ENCODE data around the gene ATG4D.
"Not testable (repeated sequence)": the region's sequence is repeated elsewhere in the genome, so short reads cannot be mapped to it uniquely, and the experiment has no call there.

Gene ATG4D

DNA sequence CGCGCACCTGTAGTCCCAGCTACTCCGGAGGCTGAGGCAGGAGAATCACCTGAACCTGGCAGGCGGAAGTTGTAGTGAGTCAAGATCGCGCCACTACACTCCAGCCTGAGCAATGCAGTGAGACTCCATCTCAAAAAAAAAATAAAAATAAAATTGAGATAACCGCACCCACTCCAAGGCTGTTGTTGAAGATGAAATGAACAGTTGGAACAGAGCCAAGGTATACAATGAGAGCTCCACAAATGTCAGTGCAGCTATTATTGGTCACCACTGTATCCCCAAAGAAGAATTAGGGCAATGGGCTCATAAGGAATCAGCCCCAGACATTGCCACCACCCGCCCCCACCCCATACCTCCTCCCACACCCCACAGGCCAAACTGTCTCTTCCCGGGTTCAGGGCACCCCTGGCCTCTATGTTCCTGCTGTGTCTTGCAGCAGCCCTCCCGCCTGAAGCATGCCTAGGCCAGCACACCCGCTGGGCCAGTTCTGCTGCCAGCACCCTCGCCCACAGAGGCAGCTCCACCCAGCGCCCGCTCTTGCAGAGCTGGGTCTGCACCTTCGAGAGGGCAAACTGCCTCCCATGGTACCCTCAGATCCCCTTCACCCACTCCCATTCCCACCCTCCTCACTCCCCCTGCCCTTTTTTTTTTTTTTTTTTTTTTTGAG lies 22.9 kb upstream of the ATG4D start:
- DNase-seq: no peak

GRCh38 chr19:10521461-10522171 lies 22.1 kb upstream of the ATG4D start:
- DNase-seq: no peak

GRCh38 chr19:10523135-10523636 lies 20.5 kb upstream of the ATG4D start:
- DNase-seq: peak; percentile 58

GRCh38 chr19:10525636-10526035 lies 18.1 kb upstream of the ATG4D start:
- DNase-seq: no peak

DNA sequence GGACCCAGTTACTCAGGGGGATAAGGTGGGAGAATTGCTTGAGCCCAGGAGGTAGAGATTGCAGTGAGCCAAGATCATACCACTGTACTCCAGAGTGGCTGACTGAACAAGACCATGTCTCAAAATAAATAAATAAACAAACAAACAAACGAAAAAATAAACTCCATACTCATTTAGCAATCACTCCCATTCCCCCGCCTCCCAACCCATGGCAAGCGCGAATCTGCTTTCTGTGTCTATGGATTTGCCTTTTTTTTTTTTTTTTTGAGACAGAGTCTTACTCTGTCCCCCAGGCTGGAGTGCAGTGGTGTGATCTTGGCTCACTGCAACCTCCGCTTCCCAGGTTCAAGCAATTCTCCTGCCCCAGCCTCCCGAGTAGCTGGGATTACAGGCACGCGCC lies 16.8 kb upstream of the ATG4D start:
- not testable (repeated sequence) for DNase-seq

- DNase-seq: no peak
These were observed 11.2 kb upstream of the ATG4D start for GRCh38 chr19:10532457-10532856.

- DNase-seq: no peak
These were observed 9.9 kb upstream of the ATG4D start for GRCh38 chr19:10533646-10534386.

DNA sequence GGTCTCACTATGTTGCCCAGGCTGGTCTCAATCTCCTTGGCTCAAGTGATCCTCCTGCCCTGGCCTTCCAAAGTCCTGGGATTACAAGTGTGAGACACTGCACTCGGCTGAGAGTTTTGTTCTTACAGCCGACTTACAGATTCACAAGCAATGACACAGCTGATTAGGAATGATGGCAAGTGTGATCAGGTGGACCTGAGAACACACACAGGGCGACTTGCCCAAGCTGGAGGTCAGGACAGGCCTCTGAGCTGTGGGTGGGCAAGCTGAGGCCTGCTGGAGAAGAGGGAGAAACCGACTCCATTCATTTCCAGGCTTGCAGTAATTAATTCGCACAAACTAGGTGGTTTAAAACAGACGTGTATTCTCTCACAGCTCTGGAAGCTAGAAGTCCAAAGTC lies 8.1 kb upstream of the ATG4D start:
- DNase-seq: no peak

GRCh38 chr19:10537668-10538067 lies 6.0 kb upstream of the ATG4D start:
- no peak for DNase-seq

DNA sequence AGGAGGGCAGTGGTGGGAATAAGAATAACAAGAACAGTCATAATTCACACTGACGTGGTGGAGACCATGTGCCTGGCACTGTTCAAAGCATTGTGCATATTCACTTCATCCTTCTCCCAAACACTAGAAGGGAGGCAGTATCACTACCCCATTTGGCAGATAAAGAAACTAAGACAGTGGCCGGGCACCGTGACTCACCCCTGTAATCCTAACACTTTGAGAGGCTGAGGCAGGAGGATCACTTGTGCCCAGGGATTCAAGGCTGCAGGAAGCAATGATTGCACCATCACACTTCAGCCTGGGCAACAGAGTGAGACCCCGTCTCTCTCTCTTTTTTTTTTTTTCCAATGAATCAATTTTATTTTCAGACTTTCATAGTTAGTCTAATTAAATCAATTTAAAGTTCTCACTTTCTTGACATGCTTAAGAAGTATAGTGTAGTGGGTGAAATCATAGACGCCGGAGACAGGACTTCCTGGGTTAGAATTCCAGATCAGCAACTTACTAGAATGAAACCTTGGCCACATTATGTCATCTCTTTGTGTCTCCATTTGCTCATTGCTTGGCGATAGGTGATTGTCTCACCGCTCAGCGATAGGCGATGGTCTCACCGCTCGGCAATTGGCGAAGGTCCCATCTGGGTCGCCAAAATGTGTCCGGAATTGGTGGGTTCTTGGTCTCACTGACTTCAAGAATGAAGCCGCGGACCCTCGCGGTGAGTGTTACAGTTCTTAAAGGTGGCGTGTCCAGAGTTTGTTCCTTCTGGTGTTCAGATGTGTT lies 5.3 kb upstream of the ATG4D start:
- no peak for DNase-seq

GRCh38 chr19:10539016-10539415 lies 4.7 kb upstream of the ATG4D start:
- not testable (repeated sequence) for DNase-seq

GRCh38 chr19:10543059-10543419 lies 665 bp upstream of the ATG4D start:
- DNase-seq: no peak

DNA sequence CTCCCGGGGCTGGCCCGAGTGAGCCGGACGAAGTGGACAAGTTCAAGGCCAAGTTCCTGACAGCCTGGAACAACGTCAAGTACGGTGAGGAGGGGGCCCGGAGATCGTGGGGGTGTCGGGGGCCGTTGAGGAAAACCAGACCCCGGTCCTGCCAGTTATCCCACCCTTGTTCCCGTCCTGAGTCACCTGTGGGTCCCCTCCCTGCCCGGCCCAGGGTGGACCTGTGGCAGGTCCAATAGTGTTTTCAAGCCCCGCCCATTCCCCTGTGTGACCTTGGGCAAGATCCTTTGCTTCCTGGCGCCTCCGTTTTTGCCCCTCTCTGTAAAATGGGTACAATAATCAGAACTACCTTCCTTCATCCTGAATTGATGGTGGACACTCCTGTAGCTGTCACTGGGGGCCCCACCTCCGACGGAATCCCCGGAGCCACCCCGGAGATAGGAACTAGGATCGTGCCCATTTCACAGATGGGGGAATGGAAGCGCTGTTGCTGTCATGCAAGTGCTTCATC lies 593 bp downstream of the ATG4D start:
- peak; percentile 35 for DNase-seq

DNA sequence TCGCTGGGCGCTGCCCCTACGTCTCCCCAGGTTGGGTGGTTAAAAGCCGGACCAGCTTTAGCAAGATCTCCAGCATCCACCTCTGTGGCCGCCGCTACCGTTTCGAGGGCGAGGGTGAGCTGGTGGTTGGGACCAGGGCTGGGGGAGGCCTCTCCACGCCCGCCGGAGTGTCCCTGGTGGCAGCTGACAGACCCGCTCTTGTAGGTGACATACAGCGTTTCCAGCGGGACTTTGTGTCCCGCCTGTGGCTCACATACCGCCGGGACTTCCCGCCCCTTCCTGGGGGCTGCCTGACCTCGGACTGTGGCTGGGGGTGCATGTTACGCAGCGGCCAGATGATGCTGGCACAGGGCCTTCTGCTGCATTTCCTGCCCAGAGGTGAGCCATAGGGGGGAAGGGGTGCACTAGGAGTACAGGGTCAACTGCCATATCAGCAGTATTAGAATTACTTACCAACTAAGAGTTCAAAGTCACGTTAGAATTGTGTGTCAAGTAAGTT lies 1.1 kb downstream of the ATG4D start:
- DNase-seq: peak; percentile 21

DNA sequence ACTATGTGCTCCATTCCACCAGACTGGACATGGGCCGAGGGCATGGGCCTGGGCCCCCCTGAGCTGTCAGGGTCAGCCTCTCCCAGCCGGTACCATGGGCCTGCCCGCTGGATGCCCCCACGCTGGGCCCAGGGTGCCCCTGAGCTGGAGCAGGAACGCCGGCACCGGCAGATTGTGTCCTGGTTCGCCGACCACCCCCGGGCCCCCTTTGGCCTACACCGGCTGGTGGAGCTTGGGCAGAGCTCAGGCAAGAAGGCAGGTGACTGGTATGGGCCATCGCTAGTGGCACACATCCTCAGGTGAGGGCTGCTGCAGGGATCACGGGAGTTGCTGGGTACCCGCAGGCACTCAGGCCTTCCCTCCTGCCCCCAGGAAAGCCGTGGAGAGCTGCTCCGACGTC lies 3.1 kb downstream of the ATG4D start:
- DNase-seq: no peak

DNA sequence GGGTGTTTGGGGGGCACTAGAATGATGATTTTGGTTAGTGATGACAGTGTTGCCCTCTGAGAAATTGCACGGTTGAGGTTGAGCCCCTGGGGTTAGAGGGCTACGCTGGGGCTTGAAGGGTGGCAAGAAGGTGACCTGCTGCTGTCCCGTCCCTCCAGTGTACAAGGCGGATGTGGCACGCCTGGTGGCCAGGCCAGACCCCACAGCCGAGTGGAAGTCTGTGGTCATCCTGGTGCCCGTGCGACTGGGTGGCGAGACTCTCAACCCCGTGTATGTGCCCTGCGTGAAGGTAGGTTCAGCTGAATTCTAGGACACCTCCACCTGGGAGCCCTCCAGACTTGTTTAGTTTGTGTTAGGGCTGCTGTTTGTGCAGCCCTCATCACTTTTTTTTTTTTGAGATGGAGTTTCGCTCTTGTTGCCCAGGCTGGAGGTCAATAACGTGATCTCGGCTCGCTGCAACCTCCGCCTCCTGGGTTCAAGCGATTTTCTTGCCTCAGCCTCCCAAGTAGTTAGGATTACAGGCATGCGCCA lies 5.1 kb downstream of the ATG4D start:
- no peak for DNase-seq

DNA sequence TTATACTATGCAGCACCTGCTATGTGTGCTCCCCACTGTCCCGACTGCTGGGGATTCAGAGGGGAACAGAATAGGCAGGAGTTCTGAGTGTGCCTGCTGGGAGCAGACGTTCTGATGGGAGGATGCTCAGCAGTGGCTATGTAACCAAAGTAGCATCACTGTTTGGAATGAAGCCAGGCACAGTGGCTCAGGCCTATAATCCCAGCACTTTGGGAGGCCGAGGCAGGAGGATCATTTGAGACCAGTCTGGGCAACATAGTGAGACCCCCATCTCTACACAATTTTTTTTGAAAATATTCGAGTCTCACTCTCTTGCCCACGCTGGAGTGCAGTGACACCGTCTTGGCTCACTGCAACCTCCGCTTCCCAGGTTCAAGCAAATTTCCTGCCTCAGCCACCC lies 6.0 kb downstream of the ATG4D start:
- no peak for DNase-seq

- DNase-seq: no peak
These were observed 6.6 kb downstream of the ATG4D start for GRCh38 chr19:10550336-10550735.

GRCh38 chr19:10551006-10551405 lies 7.3 kb downstream of the ATG4D start:
- not testable (repeated sequence) for DNase-seq

- DNase-seq: peak; percentile 62
These were observed 8.1 kb downstream of the ATG4D start for GRCh38 chr19:10551698-10552301.

DNA sequence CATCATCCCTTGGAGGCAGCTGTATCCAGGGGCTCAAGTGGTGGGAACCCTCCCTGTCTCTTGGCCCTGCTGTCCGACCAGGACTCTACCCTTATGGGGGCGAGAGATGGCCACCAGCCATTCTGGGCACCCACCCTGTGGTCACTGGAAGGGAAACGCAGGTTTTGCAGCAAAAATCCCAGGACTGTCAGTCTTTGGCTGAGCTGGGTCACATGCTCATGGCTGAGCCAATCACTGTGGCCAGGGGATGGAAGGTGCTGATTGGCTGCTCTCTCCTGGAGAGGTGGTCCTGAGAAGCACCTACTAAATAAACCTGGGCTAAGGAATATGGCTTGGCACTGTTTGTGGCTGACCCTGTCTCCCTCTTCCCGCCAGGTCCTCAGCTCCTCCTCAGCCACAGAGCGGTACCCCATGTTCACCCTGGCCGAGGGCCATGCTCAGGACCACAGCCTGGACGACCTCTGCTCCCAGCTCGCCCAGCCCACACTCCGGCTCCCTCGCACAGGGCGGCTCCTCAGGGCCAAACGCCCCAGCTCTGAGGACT lies 8.9 kb downstream of the ATG4D start:
- peak; percentile 37 for DNase-seq

Data from CD4-positive, alpha-beta T cell treated with Interleukin-21 for 1 hour (primary cell).